ENCODE data around the gene TP63.

TP63 gene

DNA sequence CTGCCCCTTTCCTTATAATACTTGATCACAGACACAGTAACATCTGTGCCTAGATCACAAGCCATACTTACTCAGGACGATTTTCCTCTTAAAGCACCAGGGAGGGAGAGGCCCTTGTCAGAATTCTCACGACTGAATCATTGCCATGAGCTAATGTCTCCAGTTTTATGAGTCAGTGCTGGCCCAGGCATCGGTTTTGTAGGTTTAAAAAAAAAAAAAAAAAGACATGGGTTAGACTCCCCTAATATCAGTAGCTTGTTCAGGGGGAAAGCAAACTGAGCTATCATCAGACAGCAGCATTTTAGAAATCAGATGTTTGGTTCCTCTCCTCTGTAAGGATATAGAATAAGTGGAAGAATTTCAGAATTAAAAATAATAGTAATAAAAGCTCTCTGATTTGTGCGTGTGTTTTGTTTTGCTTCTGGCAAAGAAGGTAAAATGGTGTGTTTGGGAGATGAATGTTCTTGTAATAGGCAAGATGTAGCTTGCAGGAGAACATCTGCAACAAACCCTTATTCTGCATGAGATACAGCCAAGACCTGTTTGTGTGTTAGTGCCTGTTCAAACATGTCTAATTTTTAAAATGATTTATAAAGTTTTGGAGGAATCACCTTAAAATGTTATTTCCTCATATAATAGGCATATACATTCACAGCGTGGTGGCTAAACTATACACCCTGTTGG is 193.6 kb downstream of the TP63 start:
- no peak overlapping the region for H3K27ac ChIP-seq (ENCODE audit: low read depth, low read length, poor library complexity, severe bottlenecking)
- no peak overlapping the region for H2AFZ ChIP-seq (ENCODE audit: low read length)
- no peaks in the 10 kb centered on the region for H4K20me1 ChIP-seq (ENCODE audit: insufficient read depth, low read length)
- no peaks in the 10 kb centered on the region for H3K9me2 ChIP-seq (ENCODE audit: low read depth, low read length)
- H3K9ac ChIP-seq (ENCODE audit: low read length): no peak overlapping the region
- H3K4me3 ChIP-seq (ENCODE audit: low read depth, low read length, poor library complexity, severe bottlenecking): no peak overlapping the region
- H3K9me3 ChIP-seq (ENCODE audit: low read length): no peaks in the 10 kb centered on the region
- peaks cover 18% of the 10 kb centered on the region for H3K4me1 ChIP-seq (ENCODE audit: insufficient read depth, low read length, severe bottlenecking)
- H3K4me2 ChIP-seq (ENCODE audit: low read length): no peak overlapping the region
- H3K79me2 ChIP-seq (ENCODE audit: insufficient read depth, low read length): no peaks in the 10 kb centered on the region
- no peaks in the 10 kb centered on the region for H3K36me3 ChIP-seq (ENCODE audit: insufficient read depth, low read length)
- TF ChIP-seq, protein P1, sequence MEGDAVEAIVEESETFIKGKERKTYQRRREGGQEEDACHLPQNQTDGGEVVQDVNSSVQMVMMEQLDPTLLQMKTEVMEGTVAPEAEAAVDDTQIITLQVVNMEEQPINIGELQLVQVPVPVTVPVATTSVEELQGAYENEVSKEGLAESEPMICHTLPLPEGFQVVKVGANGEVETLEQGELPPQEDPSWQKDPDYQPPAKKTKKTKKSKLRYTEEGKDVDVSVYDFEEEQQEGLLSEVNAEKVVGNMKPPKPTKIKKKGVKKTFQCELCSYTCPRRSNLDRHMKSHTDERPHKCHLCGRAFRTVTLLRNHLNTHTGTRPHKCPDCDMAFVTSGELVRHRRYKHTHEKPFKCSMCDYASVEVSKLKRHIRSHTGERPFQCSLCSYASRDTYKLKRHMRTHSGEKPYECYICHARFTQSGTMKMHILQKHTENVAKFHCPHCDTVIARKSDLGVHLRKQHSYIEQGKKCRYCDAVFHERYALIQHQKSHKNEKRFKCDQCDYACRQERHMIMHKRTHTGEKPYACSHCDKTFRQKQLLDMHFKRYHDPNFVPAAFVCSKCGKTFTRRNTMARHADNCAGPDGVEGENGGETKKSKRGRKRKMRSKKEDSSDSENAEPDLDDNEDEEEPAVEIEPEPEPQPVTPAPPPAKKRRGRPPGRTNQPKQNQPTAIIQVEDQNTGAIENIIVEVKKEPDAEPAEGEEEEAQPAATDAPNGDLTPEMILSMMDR (IDR thresholded peaks at IDR 0.05; ENCODE audit: low read length): no peak
- no peak for TF ChIP-seq EZH2 (IDR thresholded peaks at IDR 0.05; ENCODE audit: borderline replicate concordance, low read length)
- H3F3A ChIP-seq (ENCODE audit: insufficient read depth, low read length): no peaks in the 10 kb centered on the region
- no peaks in the 10 kb centered on the region for H3K27me3 ChIP-seq (ENCODE audit: insufficient read depth, low read length)

- Histone ChIP-seq H4K20me1 (ENCODE audit: insufficient read depth, low read length) (no peaks in the 10 kb centered on the region), H3K4me2 (ENCODE audit: low read length) (no peak overlapping the region), H3K27me3 (ENCODE audit: insufficient read depth, low read length) (no peaks in the 10 kb centered on the region), H3K36me3 (ENCODE audit: insufficient read depth, low read length) (no peaks in the 10 kb centered on the region), H3K9ac (ENCODE audit: low read length) (no peak overlapping the region), H3K9me3 (ENCODE audit: low read length) (no peaks in the 10 kb centered on the region), H3F3A (ENCODE audit: insufficient read depth, low read length) (no peaks in the 10 kb centered on the region), H3K9me2 (ENCODE audit: low read depth, low read length) (no peaks in the 10 kb centered on the region), H3K27ac (ENCODE audit: low read depth, low read length, poor library complexity, severe bottlenecking) (no peak overlapping the region), H3K4me3 (ENCODE audit: low read depth, low read length, poor library complexity, severe bottlenecking) (no peak overlapping the region), H3K4me1 (ENCODE audit: insufficient read depth, low read length, severe bottlenecking) (peaks cover 10% of the 10 kb centered on the region), H2AFZ (ENCODE audit: low read length) (no peak overlapping the region), H3K79me2 (ENCODE audit: insufficient read depth, low read length) (no peaks in the 10 kb centered on the region)
- no peak for TF ChIP-seq EZH2 (IDR thresholded peaks at IDR 0.05; ENCODE audit: borderline replicate concordance, low read length)
- TF ChIP-seq, protein P1 (IDR thresholded peaks at IDR 0.05; ENCODE audit: low read length): no peak
These were observed 195.4 kb downstream of the TP63 start for GRCh38 chr3:189826566-189826965.

DNA sequence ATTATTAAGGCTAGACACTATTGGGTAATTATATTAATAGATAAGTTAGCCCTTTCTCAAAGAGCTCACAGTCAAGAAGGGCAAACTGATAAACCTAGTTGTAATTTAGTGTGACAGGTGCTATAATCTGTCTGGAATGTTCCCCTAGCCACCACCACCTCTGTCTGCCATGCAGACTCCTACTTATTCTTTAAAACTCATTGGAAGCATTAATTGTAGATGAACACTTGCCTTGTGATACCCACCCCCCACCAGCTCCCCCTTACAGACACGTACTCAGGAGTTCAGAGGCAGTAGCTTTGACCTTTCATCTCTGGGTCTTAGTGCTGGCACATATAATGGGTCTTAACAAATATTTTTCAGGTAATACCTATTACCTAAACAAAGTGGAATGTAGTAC is 195.9 kb downstream of the TP63 start:
- Histone ChIP-seq H3K27me3 (ENCODE audit: insufficient read depth, low read length) (no peaks in the 10 kb centered on the region), H2AFZ (ENCODE audit: low read length) (no peak overlapping the region), H4K20me1 (ENCODE audit: insufficient read depth, low read length) (no peaks in the 10 kb centered on the region), H3K4me1 (ENCODE audit: insufficient read depth, low read length, severe bottlenecking) (peaks cover 10% of the 10 kb centered on the region), H3K9ac (ENCODE audit: low read length) (no peak overlapping the region), H3K4me2 (ENCODE audit: low read length) (no peak overlapping the region), H3K9me3 (ENCODE audit: low read length) (no peaks in the 10 kb centered on the region), H3F3A (ENCODE audit: insufficient read depth, low read length) (no peaks in the 10 kb centered on the region), H3K79me2 (ENCODE audit: insufficient read depth, low read length) (no peaks in the 10 kb centered on the region), H3K4me3 (ENCODE audit: low read depth, low read length, poor library complexity, severe bottlenecking) (no peak overlapping the region), H3K27ac (ENCODE audit: low read depth, low read length, poor library complexity, severe bottlenecking) (no peak overlapping the region), H3K36me3 (ENCODE audit: insufficient read depth, low read length) (no peaks in the 10 kb centered on the region), H3K9me2 (ENCODE audit: low read depth, low read length) (no peaks in the 10 kb centered on the region)
- TF ChIP-seq EZH2 (IDR thresholded peaks at IDR 0.05; ENCODE audit: borderline replicate concordance, low read length): no peak
- TF ChIP-seq, protein P1 (IDR thresholded peaks at IDR 0.05; ENCODE audit: low read length): no peak
